Superior temporal gyrus (tissue), 1 donor: ENCODE measurements around the gene NF1.
"Not testable (repeated sequence)": the region's sequence is repeated elsewhere in the genome, so short reads cannot be mapped to it uniquely, and the experiment has no call there.

Experiments
- DNase-seq: peaks from one replicate; pipeline ENCODE4 v3.0.0-alpha.2; 2016; ENCODE audit errors: extremely low spot score

The NF1 gene

GRCh38 chr17:31131299-31131698, 36.5 kb downstream of the NF1 start:
- no peak for DNase-seq

- DNase-seq, result no peak
These were observed 38.2 kb downstream of the NF1 start for GRCh38 chr17:31132977-31133376.

GRCh38 chr17:31134576-31134975, 39.8 kb downstream of the NF1 start:
- DNase-seq, result no peak

GRCh38 chr17:31136319-31136718, 41.5 kb downstream of the NF1 start:
- DNase-seq, result no peak

- DNase-seq, result no peak
These were observed 45.3 kb downstream of the NF1 start for GRCh38 chr17:31140111-31140510.

- DNase-seq, result no peak
These were observed 49.7 kb downstream of the NF1 start for GRCh38 chr17:31144428-31144827.

GRCh38 chr17:31144836-31145235, 50.1 kb downstream of the NF1 start:
- DNase-seq, result no peak

- no peak for DNase-seq
These were observed 52.9 kb downstream of the NF1 start for GRCh38 chr17:31147507-31148202.

- no peak for DNase-seq
These were observed 53.4 kb downstream of the NF1 start for GRCh38 chr17:31148205-31148604.

GRCh38 chr17:31152271-31152670, 57.5 kb downstream of the NF1 start:
- DNase-seq, result no peak

- DNase-seq, result no peak
These were observed 60.5 kb downstream of the NF1 start for GRCh38 chr17:31155208-31155810.

- no peak for DNase-seq
These were observed 61.5 kb downstream of the NF1 start for GRCh38 chr17:31156326-31156725.

GRCh38 chr17:31156864-31157263, 62.1 kb downstream of the NF1 start:
- DNase-seq, result not testable (repeated sequence)

- no peak for DNase-seq
These were observed 64.1 kb downstream of the NF1 start for GRCh38 chr17:31158746-31159377.

GRCh38 chr17:31163091-31163781, 68.5 kb downstream of the NF1 start:
- DNase-seq, result no peak

- DNase-seq, result no peak
These were observed 72.3 kb downstream of the NF1 start for GRCh38 chr17:31167111-31167510.

GRCh38 chr17:31171701-31172100, 76.9 kb downstream of the NF1 start:
- DNase-seq, result no peak

GRCh38 chr17:31172388-31172787, 77.6 kb downstream of the NF1 start:
- no peak for DNase-seq

- DNase-seq, result no peak
These were observed 79.4 kb downstream of the NF1 start for GRCh38 chr17:31174215-31174614.

- DNase-seq, result no peak
These were observed 80.5 kb downstream of the NF1 start for GRCh38 chr17:31175237-31175636.

- not testable (repeated sequence) for DNase-seq
These were observed 81.4 kb downstream of the NF1 start for GRCh38 chr17:31176143-31176542.

GRCh38 chr17:31178951-31179350, 84.2 kb downstream of the NF1 start:
- DNase-seq, result not testable (repeated sequence)

GRCh38 chr17:31195305-31195704, 100.5 kb downstream of the NF1 start:
- DNase-seq, result no peak
